PC-9 (cell line): ENCODE measurements around the gene SGIP1.

Experiments
- CTCF ChIP-seq: fragments of 200-600 bp; sonication (generic); conservative IDR thresholded peaks from 2 replicates; pipeline ENCODE4 v1.6.1; 2017; ENCODE audit warnings: mixed run types, antibody characterized with exemption, mild to moderate bottlenecking, moderate library complexity
- EZH2 ChIP-seq: fragments of 200-600 bp; sonication (generic); IDR thresholded peaks from 2 replicates; pipeline ENCODE4 v1.8.0; 2017; ENCODE audit warnings: antibody characterized with exemption, low read depth

- TF ChIP-seq CTCF (no peak), EZH2 (no peak)
These were observed 79.2 kb downstream of the SGIP1 start for GRCh38 chr1:66613187-66613586.
